GM12892 (cell line): Measurements from ENCODE around the gene G6PC2.

Source experiments
- DNase-seq: peaks from one replicate; pipeline ENCODE4 v3.0.0; 2011; ENCODE audit not compliant: insufficient read length
- FAIRE-seq: peaks from 2 replicates; lab custom pipeline; 2011; peaks lifted over from hg19 to GRCh38; lab: Jason Lieb, UNC
- POLR2A ChIP-seq: IDR thresholded peaks from 2 replicates; pipeline ENCODE4 v1.6.1; 2011; ENCODE audit warnings: low read depth, low read length, control low read depth
- POLR2AphosphoS5 ChIP-seq: IDR thresholded peaks from 2 replicates; pipeline ENCODE4 v1.6.1; 2011; ENCODE audit warnings: low read depth, low read length, control low read depth
- TAF1 ChIP-seq: IDR thresholded peaks from 2 replicates; pipeline ENCODE4 v1.6.1; 2011; ENCODE audit warnings: low read depth, mild to moderate bottlenecking, control low read depth, low read length, borderline replicate concordance

Gene G6PC2

DNA sequence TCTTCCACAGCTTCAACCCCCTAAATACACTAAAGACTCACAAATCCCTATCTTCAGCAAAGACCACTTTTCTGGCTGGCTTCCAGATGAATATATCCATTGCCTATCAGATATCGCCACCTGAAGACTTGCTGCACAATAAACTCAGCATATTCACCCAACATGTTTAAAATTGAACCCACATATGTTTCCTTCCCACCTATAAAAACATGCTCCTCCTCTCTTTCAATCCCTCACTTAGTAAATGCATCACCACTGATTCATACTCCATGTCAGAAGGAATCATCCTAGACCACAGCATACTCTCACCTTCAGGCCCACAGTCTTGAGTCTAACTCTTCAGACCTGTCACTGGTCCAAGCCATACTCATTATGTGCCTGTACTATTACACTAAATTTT, 16.1 kb upstream of the G6PC2 start:
- no peak for TF ChIP-seq POLR2AphosphoS5
- DNase-seq = no peak
- no peak for FAIRE-seq

DNA sequence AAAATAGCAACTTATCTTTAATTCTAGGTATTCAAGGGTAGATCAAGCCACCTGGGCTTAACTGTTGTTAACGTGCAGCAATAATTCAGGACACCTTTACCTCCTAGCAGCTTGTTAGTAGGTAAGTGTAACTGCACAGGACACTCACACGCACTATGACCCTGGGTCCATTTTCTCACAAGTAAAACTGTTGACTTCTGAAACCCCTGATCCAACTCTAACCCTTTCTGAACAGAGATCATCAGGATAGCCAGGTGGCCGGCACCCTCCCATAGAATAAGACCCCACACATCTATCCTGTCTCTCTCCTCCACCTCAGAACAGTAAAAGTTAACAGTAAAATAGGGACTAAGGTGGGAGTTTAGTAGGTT, 11.5 kb upstream of the G6PC2 start:
- no peak for FAIRE-seq
- no peak for DNase-seq
- no peak for TF ChIP-seq TAF1
- TF ChIP-seq POLR2A = no peak
- no peak for TF ChIP-seq POLR2AphosphoS5

DNA sequence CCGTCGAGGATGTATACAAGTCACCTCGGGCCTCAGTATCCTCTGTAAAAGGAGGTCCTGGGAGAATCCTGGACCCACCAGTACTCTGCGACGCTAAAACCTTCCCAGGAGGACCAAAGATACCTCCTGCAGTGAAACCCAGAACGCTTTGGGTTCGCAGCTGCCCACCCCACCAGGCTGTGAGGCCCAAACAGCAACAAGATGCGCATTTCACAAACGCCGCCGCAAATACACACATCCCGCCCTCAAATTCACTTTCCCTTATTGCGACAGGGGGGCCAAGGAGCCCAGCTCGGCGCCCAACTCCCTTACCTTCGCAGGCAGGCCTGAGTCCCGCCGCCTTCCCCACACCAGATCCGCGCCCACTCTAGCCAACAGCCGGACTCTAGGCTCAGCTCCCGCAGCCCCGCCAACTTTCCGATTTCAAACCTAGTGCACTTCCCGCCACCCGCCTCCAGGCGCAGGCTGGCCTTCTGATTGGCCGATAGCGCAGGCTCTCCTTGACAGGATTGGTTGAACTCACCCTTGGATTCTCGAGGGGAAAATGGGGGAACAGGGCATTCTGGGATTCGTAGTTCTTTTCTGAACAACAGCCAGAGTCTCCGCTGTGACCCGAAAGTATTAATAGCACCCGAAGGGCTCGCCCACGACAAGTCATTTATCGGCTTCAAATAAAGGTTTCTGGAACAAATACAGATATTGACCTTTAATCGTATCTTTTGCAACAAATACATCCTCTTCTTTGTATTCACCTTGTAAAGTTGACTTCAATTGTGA, 10.9 kb upstream of the G6PC2 start, which contains the start of gene SPC25:
Gene SPC25 (minus strand): TSS at position 425 of the 777 bp plus-strand sequence. CDS start 911 bp downstream, outside the sequence.
- FAIRE-seq = peak; percentile 96
- TF ChIP-seq POLR2AphosphoS5 (0 out of 2 replicates have a peak, but pooled peaks have one; percentile 21), TAF1 (0 out of 2 replicates have a peak, but pooled peaks have one; percentile 35), POLR2A (peak; percentile 36; the same call in 1 of the 2 replicates)
- DNase-seq = peak; percentile 79

DNA sequence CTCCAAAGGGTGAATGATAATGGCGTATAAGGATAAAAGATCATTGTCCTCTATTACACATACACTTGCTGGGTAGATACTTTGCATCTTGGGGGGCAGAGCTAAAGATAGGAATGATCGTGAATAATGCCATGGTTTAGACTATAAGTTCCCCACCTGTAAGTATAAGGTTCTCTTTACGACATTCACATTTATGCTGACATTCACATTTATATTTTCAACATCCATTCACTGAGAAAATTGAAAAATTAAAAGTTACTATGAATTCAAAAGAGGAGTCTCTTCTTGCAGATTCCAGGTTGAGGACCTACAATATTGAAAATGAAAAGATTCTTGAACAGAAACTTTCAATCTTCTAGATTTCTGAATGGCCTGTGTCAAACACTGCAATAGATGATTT, 8.8 kb upstream of the G6PC2 start:
- DNase-seq (no peak), FAIRE-seq (no peak)
- TF ChIP-seq TAF1 (no peak), POLR2AphosphoS5 (no peak), POLR2A (no peak)

DNA sequence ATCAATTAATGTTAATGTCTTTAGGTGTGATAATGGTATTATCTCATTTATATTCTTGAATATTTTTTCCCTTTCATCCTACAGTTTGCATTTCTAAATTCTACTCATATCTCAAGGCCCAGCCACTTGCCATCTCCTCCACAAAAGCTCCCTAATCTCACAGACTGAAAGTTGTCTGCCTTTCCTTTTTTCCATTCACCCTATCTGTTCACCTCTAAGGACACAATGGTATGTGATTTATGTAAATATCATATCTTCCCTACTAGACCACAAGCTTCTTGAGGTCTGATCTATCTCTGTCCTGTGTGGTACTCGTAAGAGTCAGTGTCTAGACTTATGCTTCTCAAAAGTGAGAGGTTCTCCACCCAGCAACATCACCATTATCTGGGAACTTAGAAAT, 7.0 kb upstream of the G6PC2 start:
- FAIRE-seq = no peak
- no peak for DNase-seq
- TF ChIP-seq POLR2A = no peak
- no peak for TF ChIP-seq POLR2AphosphoS5
- TF ChIP-seq TAF1 = no peak

DNA sequence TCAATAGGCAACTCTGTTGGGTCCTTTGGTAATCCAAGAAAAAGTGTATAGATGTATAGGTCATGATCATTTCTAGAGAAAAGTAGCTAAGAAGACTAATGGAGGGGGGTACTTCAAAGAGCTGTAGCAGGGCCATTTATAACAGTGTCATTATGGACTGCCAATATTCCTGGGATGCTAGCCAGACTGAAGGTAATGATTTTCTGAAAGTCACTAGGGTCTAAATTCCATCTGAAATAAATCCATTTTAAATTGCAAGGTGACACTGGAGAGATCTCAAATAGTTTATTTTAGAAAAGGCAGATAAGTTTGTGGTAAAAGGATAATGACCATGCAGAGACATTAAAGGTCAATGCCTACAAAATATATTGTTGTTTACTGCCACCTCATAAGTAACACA, 6.4 kb upstream of the G6PC2 start:
- FAIRE-seq (no peak), DNase-seq (no peak)
- TF ChIP-seq POLR2A = no peak
- no peak for TF ChIP-seq POLR2AphosphoS5
- TF ChIP-seq TAF1 = no peak

DNA sequence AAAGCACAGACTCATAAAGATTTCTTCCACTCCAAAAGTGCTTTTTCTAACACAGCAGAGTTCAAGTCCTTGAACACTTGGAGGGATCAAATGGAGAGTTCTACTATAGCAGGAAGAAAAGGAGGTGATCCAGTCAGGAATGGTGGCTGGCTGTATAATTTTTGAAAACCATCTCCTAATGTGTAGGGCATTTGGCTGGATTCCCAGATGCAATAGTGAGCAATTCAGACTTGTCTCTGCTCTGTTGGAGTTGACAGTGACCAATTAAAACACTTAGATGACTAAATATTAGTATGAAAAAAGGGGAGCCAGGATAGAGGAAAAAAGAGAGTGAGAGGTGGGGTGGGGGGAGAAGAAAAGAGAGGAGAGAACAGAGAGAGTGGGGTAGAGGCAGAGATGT, 5.3 kb upstream of the G6PC2 start:
- FAIRE-seq (no peak), DNase-seq (no peak)
- TF ChIP-seq TAF1 (no peak), POLR2A (no peak), POLR2AphosphoS5 (no peak)

DNA sequence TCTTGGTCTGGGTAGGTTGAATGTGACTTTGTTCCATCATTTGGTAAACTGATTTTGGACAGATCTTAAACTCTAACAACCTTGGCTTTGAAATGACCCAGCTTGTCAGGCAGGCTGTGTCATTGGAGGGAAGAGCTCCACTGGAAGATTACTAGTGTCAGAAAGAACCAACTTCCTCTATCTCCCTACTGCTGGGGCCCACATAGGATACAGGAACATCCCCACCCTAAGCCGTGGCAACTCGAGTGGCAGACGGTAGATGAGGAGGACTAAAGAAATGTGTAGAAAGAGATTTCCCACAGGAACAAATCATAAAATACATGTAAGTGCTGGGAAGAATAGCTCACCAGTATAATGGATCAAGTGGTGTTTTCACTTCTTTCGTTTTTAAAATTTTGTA, 4.3 kb upstream of the G6PC2 start:
- TF ChIP-seq TAF1 = no peak
- TF ChIP-seq POLR2A = no peak
- TF ChIP-seq POLR2AphosphoS5 = no peak

DNA sequence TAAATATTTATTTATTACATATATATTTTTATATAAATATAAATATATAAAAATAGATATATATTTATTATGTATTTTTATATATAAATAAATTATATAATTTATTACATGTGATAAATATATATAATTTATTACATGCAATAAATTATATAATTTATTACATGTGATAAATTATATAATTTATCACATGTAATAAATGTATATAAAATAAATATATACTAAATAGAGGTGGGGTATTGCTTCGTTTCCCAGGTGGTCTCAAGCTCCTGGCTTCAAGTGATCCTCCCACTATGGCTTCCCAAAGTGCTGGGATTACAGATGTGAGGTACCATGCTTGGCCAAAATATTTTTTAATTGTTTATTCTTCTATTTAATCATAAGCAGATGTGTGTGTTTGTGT, 3.6 kb upstream of the G6PC2 start:
- FAIRE-seq = no peak
- DNase-seq = no peak
- TF ChIP-seq POLR2AphosphoS5 (no peak), TAF1 (no peak), POLR2A (no peak)

More for the DNA sequence above, 4.3 kb upstream of the G6PC2 start:
- FAIRE-seq = no peak
- DNase-seq = no peak

DNA sequence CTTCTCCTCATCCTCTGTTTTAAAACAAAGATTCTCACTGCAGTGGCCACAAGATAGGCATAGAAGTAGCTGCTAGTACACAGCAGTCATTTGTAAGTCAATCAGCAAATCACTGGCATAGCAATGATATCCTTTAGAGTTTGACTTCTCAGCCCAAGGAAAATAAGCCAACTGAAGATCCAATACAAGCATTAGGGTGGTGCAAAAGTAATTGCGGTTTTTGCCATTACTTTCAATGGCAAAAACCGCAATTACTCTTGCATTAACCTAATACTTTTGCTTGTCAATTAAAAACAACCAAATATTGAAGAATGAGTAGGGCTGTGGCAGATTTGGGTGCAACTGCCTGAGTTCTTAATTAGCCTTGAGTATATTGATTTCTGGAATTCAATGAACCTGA, 2.8 kb downstream of the G6PC2 start:
- DNase-seq (no peak), FAIRE-seq (no peak)
- TF ChIP-seq POLR2A (no peak), POLR2AphosphoS5 (no peak), TAF1 (no peak)

DNA sequence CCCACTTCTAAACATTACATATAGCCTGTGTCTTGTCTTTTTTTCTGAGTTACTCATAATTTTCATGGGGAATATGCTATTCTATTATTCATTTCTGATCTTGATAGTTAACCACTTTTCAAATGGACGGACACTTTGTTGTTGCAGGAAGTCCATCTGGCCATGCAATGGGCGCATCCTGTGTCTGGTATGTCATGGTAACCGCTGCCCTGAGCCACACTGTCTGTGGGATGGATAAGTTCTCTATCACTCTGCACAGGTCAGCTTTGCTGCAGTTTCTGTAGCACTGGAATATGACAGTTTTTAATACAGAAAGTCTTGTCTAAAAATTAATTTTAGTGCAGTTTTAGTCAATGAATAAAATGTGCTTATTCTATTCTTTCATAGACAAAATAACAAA, 3.3 kb downstream of the G6PC2 start:
- DNase-seq (no peak), FAIRE-seq (no peak)
- no peak for TF ChIP-seq POLR2AphosphoS5
- TF ChIP-seq POLR2A = no peak
- TF ChIP-seq TAF1 = no peak
